ENCODE results near the gene CHP1.

DNA sequence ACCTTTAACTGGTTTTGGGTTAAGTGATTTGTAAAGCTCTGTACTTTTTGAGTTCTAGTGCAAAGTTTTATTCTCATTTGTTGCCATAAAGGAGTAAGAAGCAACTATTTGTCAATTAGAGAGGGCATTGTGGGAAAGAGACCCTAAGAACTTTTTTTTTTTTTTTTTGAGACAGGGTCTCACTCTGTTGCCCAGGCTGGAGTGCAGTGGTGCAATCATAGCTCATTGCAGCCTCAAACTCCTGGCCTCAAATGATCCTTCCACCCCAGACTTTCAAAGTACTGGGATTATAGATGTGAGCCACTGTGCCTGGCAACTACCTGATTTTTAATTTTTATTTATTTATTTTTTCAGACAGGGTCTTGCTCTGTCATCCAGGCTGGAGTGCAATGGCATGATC is 4.9 kb downstream of the CHP1 start:
- TF ChIP-seq, protein P1, sequence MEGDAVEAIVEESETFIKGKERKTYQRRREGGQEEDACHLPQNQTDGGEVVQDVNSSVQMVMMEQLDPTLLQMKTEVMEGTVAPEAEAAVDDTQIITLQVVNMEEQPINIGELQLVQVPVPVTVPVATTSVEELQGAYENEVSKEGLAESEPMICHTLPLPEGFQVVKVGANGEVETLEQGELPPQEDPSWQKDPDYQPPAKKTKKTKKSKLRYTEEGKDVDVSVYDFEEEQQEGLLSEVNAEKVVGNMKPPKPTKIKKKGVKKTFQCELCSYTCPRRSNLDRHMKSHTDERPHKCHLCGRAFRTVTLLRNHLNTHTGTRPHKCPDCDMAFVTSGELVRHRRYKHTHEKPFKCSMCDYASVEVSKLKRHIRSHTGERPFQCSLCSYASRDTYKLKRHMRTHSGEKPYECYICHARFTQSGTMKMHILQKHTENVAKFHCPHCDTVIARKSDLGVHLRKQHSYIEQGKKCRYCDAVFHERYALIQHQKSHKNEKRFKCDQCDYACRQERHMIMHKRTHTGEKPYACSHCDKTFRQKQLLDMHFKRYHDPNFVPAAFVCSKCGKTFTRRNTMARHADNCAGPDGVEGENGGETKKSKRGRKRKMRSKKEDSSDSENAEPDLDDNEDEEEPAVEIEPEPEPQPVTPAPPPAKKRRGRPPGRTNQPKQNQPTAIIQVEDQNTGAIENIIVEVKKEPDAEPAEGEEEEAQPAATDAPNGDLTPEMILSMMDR (conservative IDR thresholded peaks at IDR 0.05 in 1 of 2, IDR thresholded peaks at IDR 0.05 in 1 of 2; ENCODE audit: extremely low read depth in 1 of 2, insufficient read depth in 1 of 2, low read depth in 1 of 2, low read length in 2 of 2) = no peak
- TF ChIP-seq EZH2 (IDR thresholded peaks at IDR 0.05; ENCODE audit: borderline replicate concordance, low read length) = no peak
